HUES6 (cell line): ENCODE results near the gene HIGD1A.
A peak's percentile ranks its signal among the peaks of the same experiment; 100 is the strongest.

Experiments used
- H3K27ac ChIP-seq: 2 replicates; pipeline ENCODE4 v1.7.0; 2013; ENCODE audit warnings: low read depth, mild to moderate bottlenecking, low read length, inconsistent platforms
- H3K27me3 ChIP-seq: 2 replicates; pipeline ENCODE4 v1.6.1; 2013; ENCODE audit warnings: low read length; ENCODE audit not compliant: control insufficient read depth, insufficient read depth
- H3K36me3 ChIP-seq: 2 replicates; pipeline ENCODE4 v1.6.1; 2013; ENCODE audit warnings: low read length; ENCODE audit not compliant: control insufficient read depth, insufficient read depth
- H3K4me1 ChIP-seq: 2 replicates; pipeline ENCODE4 v1.6.1; 2013; ENCODE audit warnings: low read length; ENCODE audit not compliant: control insufficient read depth, insufficient read depth
- H3K4me3 ChIP-seq: 2 replicates; pipeline ENCODE4 v1.5.1; 2013; ENCODE audit warnings: low read depth, low read length
- H3K9ac ChIP-seq: one replicate; pipeline ENCODE4 v1.6.1; 2013; ENCODE audit warnings: mild to moderate bottlenecking, low read length
- H3K9me3 ChIP-seq: 2 replicates; pipeline ENCODE4 v1.6.1; 2013; ENCODE audit warnings: low read depth, low read length; ENCODE audit not compliant: control insufficient read depth, insufficient read depth

HIGD1A gene

DNA sequence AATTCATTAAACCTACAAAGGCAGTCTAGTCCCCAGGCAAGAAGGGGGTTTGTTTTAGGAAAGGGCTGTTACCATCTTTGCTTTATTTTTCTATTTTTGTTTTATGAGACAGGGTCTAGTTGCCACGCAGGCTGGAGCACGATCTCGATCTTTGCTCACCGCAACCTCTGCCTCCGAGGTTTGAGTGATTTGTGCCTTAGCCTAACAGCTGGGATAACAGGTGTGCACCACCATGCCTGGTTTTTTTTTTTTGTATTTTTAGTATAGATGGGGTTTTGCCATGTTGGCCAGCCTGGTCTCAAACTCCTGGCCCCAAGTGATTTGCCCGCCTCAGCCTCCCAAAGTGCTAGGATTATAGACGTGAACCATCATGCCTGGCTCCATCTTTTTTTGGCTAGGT is 4.9 kb downstream of the HIGD1A start:
- no peak overlapping the region for H3K4me3 ChIP-seq
- no peak overlapping the region for H3K9ac ChIP-seq
- no peaks in the 10 kb centered on the region for H3K27me3 ChIP-seq
- peaks cover 18% of the 10 kb centered on the region for H3K4me1 ChIP-seq
- H3K9me3 ChIP-seq: no peaks in the 10 kb centered on the region
- no peak overlapping the region for H3K27ac ChIP-seq
- peaks cover 6% of the 10 kb centered on the region for H3K36me3 ChIP-seq

DNA sequence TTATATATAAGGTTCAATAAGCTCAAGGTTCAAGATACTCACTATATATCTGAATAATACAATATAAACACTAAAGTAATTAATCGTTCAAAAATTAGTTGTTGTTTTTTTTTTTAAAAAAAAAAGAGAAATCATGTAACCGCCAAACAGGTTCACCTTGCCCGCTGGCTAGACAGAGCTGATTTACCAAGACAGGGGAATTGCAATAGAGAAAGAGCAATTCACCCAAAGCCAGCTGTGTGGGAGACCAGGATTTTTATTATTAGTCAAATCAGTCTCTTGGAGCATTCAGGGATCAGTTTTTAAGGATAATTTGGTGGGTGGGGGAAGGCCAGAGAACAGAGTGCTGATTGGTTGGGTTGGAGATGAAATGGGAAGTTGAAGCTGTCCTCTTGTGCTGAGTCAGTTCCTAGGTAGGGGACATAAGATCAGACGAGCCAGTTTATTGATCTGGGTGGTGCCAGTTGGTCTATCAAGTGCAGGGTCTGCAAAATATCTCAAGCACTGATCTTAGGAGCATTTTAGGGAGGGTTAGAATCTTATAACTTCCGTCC is 7.9 kb downstream of the HIGD1A start:
- H3K9ac ChIP-seq: no peak overlapping the region
- no peaks in the 10 kb centered on the region for H3K27me3 ChIP-seq
- no peak overlapping the region for H3K4me3 ChIP-seq
- H3K27ac ChIP-seq: no peak overlapping the region
- H3K4me1 ChIP-seq: peaks cover 13% of the 10 kb centered on the region; the same call in 1 of the 2 replicates
- H3K9me3 ChIP-seq: no peaks in the 10 kb centered on the region
- peaks cover 22% of the 10 kb centered on the region for H3K36me3 ChIP-seq

DNA sequence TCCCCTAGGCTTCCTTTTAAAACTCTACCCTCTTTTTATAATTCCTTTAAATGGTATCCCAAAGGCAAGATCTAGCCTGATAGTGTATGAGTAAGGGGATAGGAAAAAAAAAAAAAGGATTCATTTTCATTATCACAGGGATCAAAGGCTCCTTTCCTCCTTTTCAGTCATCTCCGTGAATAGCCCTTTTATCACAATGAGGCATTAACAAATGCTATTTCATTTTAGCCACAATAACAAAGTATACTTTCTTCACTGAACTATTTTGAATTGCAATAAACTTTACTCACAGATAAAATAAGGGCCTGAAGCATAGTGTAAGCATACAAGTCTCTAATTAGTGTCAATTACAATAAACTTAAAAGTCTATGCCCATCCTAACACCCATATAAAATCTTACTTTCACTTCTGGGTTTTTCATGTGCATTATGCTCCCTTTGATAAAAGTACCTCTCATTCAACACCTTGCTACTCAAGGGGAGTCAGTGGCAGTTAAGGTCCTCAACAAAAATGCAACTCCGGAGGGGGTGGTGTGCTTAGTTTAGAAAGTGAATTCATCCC is 8.6 kb downstream of the HIGD1A start:
- Histone ChIP-seq H3K27ac (no peak overlapping the region), H3K9me3 (no peaks in the 10 kb centered on the region), H3K36me3 (peaks cover 24% of the 10 kb centered on the region), H3K4me1 (peaks cover 8% of the 10 kb centered on the region; the same call in 1 of the 2 replicates), H3K27me3 (no peaks in the 10 kb centered on the region), H3K4me3 (no peak overlapping the region), H3K9ac (no peak overlapping the region)

DNA sequence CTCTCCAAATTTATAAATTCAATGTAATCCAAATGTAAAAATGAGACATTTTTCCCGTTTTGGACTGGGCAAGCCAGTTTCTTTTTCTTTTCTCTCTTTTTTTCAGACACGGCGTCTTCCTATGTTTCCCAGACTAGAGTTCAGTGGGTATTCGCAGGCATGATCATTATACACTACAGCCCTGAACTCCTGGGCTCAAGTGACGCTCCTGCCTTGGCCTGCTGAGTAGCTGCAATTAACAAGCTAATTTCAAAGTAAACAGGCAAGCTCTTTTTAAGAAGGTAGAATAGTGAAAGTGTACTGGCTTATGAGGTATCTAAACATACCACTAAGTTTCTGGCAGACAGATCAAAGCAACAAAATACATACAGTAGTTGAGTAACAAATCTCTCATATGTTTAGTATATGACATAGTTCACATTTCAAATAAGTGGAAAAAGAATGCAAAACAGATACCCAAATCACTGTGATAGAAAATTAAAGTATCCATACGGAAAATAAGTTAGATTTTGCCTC is 13.5 kb downstream of the HIGD1A start:
- H3K4me1 ChIP-seq: no peaks in the 10 kb centered on the region
- no peaks in the 10 kb centered on the region for H3K27me3 ChIP-seq
- no peak overlapping the region for H3K27ac ChIP-seq
- H3K9ac ChIP-seq: no peak overlapping the region
- peaks cover 51% of the 10 kb centered on the region for H3K36me3 ChIP-seq
- H3K9me3 ChIP-seq: no peaks in the 10 kb centered on the region
- no peak overlapping the region for H3K4me3 ChIP-seq

DNA sequence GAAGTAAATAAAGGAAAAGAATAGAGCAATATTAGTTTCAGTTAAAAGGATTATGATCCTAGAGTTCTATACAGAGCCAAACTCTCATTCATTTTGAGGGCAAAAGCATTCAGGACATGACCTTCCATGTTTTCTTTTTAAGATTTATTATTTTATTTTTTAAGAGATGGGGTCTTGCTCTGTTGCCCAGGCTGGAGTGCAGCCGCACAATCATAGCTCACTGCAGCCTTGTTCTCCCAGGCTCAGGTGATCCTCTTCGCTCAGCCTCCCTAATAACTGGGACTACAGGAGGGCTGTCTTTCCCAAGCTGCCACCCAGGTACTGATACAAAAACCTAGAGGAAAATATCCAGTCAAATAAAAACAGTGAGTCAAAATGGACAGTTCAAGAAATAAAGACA is 17.7 kb downstream of the HIGD1A start:
- Histone ChIP-seq H3K27me3 (no peaks in the 10 kb centered on the region), H3K27ac (no peak overlapping the region), H3K4me3 (no peak overlapping the region), H3K36me3 (peaks cover 58% of the 10 kb centered on the region), H3K9me3 (no peaks in the 10 kb centered on the region), H3K4me1 (no peaks in the 10 kb centered on the region), H3K9ac (no peak overlapping the region)

DNA sequence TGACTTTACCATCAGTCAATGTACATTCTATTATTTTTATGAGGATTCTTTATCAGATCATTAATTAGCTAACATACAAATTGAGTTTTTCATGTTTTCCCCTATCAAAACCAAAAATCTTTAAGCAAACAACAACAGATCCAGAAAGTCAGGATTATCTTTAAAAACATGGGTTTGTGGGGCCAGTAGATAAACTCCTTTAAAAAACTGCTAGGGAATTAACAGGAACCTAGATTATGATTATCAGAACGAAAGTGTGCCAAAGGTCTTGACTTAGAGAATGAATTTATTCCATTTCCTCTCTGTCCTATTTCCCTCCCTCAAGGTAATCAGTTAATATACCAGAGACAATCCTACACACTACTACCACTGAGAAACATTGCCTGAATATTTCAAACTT is 18.1 kb downstream of the HIGD1A start:
- H3K9me3 ChIP-seq: no peaks in the 10 kb centered on the region
- no peaks in the 10 kb centered on the region for H3K4me1 ChIP-seq
- no peak overlapping the region for H3K9ac ChIP-seq
- no peak overlapping the region for H3K27ac ChIP-seq
- no peak overlapping the region for H3K4me3 ChIP-seq
- H3K27me3 ChIP-seq: no peaks in the 10 kb centered on the region
- peaks cover 55% of the 10 kb centered on the region for H3K36me3 ChIP-seq

DNA sequence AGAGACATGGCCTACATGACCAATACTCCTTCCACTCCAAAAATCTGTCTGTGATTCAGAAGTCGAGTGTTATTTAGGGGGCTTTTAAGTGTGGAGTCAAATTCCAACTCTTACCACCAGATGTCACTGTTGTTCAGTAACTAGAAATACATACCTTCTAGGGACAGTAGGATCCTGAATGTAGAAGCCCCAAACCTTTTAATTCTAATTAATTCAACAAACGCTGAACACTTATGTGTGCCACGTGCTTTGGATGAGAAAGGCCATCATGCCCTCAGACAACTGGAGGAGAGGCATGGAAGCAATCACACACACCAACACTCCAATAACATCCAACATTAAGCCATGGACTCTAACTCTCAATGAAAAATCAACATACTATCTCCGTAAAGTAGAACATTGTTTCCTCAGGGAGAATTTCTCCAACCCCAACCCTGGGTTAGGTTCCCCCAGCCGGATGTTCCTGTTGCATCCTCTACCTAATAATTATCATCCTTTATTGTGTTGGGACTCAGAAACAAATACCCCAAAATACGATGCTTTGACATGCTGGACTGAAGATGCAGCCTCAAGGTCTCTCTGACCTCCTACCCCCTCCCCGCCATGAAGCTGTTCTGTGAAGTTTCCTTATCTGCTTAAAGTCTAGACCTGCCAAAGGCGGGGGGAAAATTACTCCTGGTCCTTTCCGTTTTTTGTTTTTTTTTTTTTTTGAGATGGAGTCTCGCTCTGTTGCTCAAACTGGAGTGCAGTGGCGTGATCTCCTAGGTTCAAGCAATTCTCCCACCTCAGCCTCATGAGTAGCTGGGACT is 23.2 kb downstream of the HIGD1A start:
- no peak overlapping the region for H3K27ac ChIP-seq
- no peak overlapping the region for H3K4me3 ChIP-seq
- peaks cover 30% of the 10 kb centered on the region for H3K36me3 ChIP-seq

DNA sequence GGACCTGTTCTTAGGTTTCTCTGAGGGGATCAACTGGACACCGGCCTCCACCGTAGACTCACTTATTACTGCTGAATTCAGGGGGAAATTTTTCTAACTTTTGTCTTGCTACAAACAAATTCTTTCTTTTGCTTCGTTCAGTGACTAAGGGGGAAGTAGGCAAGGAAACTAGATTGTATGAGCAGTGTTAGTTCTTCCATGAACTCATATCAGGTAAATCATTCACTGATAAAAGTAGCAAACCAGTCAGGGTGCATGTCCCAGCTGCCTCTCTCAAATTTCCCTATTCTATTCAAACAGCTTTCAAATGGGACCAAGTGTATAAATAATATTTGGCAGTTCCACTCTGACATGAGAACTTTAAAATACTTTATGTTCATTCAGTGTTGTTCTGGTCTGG is 23.9 kb downstream of the HIGD1A start:
- no peak overlapping the region for H3K27ac ChIP-seq
- no peak overlapping the region for H3K9ac ChIP-seq
- no peaks in the 10 kb centered on the region for H3K4me1 ChIP-seq
- no peaks in the 10 kb centered on the region for H3K27me3 ChIP-seq
- H3K9me3 ChIP-seq: no peaks in the 10 kb centered on the region
- no peak overlapping the region for H3K4me3 ChIP-seq
- peaks cover 23% of the 10 kb centered on the region for H3K36me3 ChIP-seq

More for the DNA sequence above, 23.2 kb downstream of the HIGD1A start:
- H3K27me3 ChIP-seq: no peaks in the 10 kb centered on the region
- no peaks in the 10 kb centered on the region for H3K4me1 ChIP-seq
- H3K9me3 ChIP-seq: no peaks in the 10 kb centered on the region
- no peak overlapping the region for H3K9ac ChIP-seq

DNA sequence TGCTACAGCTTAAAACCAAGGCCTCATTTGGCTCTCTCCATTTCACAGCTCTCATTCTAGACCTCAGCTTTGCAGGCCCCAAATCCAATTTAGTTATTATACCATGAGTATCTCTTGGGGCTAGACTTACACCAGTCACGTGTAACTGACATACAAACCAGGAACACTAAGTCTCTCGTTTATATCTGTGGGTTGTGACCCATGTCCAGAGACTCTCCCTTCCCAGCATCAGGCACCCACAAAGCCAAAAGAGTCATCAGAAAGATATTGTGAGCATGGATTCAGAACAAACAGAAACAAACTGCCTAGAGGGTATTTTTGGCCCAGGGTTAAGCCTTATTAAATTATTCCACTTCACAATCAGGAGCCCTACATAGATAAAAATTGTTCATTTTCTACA is 25.6 kb downstream of the HIGD1A start:
- Histone ChIP-seq H3K9me3 (no peaks in the 10 kb centered on the region), H3K27ac (no peak overlapping the region), H3K36me3 (peaks cover 12% of the 10 kb centered on the region), H3K4me3 (no peak overlapping the region), H3K27me3 (no peaks in the 10 kb centered on the region), H3K9ac (no peak overlapping the region), H3K4me1 (no peaks in the 10 kb centered on the region)

DNA sequence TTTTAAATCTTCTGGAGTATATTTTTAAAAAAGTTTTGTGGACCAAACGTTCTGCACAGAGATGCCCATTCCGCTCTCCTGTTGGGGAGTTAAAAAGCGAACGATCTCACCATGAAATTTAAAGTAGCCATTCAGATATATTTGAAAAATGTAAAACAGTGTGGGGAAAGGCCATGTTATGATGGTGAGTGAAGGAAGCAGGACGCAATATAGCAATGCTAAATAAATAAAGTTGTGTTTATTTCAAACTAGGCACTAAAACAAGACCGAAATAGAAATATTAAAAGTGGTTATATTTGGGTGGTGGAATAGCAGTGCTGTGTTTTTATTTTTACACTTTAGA is 30.9 kb downstream of the HIGD1A start:
- no peaks in the 10 kb centered on the region for H3K4me1 ChIP-seq
- H3K36me3 ChIP-seq: no peaks in the 10 kb centered on the region
- H3K27ac ChIP-seq: no peak overlapping the region
- peaks cover 14% of the 10 kb centered on the region for H3K27me3 ChIP-seq
- peak overlapping the region; percentile 63 for H3K4me3 ChIP-seq
- H3K9me3 ChIP-seq: peaks cover 14% of the 10 kb centered on the region; the same call in 1 of the 2 replicates
- no peak overlapping the region for H3K9ac ChIP-seq
